Activated T-cell treated with anti-CD3 and anti-CD28 coated beads, Interleukin-2, amount 50 U/mL, for 1 hour (primary cell): Measurements from ENCODE around the gene SIK3.
A peak's percentile ranks its signal among the peaks of the same experiment; 100 is the strongest.
"Not testable (repeated sequence)": the region's sequence is repeated elsewhere in the genome, so short reads cannot be mapped to it uniquely, and the experiment has no call there.

ENCODE experiments used
- DNase-seq: peaks from one replicate; pipeline ENCODE4 v3.0.0-alpha.2; 2020

The SIK3 gene

DNA sequence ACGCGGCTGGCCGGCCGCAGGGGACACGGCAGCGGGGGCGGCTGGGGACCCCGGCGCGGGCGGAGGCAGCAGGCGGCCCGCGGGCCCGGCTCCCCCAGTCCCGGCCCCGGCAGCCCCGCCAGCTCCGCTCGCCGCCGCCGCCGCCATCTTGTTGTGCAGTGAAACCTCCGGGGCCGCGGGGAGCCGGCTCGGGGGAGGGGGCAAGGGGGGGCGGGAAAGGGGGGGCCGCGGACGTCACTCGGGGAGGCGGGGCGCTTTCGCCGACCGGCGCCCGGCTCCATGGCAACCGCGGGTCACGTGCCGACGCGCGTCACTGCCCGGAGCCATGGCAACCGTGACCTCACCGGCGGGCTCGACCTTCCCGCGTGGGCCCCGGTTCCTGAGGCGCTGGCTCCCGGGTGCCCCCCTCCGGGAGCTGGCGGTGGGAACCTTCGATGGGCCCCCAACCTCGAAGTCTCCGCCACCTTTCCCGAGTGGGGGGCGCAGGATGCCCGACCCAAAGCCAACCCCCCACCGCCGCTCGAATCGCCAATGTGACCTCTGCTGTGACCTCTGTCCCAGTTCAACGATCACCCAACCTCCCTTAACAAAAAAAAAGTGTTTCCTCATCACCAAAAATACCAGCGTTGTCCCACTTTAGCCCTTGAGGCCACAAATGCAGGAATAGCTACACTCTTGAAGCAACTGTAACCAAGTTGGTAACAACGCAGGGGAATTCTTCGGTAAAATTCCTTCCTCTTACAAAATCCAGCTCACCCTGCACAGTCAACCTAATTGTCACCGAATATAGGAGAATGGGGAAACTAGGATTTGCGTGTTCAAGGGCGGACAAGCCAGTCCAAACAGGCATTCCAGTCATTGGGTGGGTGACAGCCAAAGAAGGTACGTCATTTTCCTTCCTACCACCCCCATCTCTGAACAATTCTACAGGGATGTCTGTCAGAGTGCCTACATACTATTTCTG is at the start of gene SIK3:
TSS of gene SIK3 (minus strand) at position 160 of the 964 bp plus-strand sequence. CDS start at position 147, 13 bp downstream.
- DNase-seq = peak; percentile 97

DNA sequence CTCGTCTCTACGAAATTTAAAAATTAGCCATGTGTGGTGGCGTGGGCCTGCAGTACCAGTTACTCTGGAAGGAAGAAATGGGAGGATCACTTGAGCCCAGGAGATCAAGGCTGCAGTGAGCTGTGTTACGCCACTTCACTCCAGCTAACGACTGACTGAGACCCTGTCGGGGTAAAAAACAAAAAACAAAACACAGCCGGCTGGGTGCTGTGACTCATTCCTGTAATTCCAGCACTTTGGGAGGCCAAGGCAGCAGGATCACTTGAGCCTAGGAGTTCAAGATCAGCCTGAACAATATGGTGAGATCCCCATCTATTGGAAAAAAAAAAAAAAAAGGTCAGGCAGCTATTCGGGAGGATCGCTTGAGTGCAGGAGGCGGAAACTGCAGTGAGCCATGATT is 48.3 kb upstream of the SIK3 start:
- no peak for DNase-seq

DNA sequence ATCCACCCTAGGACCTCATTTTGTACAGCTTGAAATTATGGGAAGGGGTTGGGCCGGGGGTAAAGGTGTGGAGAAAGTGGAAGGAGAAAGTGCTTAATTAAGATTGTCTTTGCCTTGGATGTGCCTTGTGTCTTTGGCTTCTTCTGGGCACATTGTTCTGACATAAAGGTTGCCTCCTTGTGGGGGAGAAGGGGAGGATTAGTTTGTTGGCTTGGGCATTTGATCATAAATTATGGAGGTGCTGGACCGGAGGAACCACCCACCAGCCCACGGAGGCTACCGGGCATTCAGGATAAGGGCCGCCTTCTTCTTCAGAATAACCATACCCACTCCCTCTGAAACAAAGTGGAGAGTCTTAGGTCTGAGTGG is 47.1 kb upstream of the SIK3 start:
- no peak for DNase-seq

DNA sequence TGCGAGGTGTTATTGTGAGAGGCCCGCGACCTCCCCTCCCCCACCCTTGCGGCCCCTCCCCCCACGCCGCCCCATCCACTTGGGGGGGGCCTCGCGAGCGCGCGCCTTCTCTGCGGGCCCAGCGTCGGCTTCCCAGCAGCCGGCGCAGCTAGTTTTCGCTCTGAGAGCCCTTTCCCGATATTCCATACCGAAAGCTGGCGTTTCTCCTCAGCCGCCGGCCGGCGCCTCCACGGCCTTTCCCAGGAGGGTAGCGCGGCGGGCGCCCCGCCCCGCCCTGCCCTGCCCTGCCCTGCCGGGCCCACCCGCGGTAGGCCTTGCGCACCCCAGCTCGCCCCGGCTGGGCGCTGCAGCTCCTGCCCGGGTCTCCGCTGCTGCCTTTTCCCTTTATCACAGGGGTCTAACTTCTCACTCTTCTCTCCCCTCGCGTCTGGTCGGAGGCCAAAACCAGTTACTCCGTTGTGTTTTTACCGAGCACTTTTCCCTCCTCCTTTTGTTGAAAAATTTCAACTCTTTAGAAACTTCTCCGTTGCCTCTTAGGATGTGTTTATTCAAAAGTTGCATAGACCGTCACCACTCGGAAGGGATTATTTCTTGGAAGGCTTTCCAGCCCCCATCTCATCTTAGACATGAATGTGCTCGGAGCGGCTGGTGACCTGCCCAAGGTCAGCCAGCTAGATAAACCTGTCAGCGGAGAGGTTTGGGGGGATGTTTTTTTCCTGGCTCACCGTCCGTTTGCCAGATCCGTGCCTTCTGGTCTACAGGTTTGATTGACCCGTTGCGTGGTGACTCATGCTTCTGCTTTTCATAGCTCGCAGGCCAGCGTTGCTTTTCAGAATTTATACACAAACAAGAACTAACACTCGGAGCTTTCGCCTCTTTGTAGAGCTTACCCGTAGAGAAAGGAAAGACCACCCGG is 46.5 kb upstream of the SIK3 start:
- DNase-seq = peak; percentile 31

DNA sequence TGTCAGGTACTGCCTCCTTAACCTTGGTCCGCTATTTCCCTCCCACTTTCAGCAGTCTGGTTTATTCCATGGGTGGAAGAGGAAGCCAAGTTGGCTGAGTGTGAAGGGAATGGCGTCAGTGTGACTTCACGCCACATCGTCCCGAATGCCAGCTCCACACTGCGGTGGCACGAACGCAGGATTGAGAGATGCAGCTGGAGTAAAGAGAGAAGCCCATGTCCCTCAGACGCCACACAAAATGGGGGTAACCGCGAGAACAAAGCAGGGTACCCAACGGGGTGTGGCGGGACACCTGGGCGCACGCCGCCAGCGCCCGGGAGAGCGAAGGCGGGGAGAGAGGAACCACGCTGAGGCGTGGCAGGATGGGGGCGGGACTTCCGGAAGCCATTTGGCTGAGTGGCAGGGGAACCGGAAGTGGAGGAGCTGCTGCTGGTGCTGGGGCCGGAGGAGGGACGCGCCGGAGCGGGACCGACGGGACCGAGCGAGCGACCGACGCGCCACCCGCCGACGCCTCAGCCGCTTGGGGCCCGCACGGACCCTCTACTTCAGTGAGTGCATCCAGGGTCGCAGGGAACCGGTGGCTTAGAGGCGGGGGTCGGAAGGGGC is 45.7 kb upstream of the SIK3 start, which contains the start of gene PAFAH1B2:
TSS of gene PAFAH1B2 (plus strand) at position 417 of the 606 bp plus-strand sequence. CDS start 8,161 bp downstream, outside the sequence.
- DNase-seq = peak; percentile 93

DNA sequence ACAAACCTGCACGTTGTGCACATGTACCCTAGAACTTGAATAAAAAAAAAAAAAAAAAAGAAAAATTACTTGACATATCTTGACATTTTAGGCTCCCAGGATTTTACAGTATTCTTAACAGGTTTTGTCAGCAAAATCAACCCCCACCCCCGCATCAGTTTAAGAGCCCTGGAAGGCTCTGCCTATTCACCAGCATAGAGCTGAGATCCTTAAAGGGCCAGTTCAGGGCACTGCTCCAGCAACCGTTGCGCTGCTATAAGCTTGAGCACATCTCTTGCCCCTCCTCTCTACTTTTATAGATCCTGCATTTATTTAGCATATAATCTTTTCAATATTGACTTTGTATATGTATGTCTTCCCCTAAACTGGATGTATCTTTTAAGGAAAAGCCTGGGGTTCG is 45.2 kb upstream of the SIK3 start:
- peak; percentile 22 for DNase-seq

DNA sequence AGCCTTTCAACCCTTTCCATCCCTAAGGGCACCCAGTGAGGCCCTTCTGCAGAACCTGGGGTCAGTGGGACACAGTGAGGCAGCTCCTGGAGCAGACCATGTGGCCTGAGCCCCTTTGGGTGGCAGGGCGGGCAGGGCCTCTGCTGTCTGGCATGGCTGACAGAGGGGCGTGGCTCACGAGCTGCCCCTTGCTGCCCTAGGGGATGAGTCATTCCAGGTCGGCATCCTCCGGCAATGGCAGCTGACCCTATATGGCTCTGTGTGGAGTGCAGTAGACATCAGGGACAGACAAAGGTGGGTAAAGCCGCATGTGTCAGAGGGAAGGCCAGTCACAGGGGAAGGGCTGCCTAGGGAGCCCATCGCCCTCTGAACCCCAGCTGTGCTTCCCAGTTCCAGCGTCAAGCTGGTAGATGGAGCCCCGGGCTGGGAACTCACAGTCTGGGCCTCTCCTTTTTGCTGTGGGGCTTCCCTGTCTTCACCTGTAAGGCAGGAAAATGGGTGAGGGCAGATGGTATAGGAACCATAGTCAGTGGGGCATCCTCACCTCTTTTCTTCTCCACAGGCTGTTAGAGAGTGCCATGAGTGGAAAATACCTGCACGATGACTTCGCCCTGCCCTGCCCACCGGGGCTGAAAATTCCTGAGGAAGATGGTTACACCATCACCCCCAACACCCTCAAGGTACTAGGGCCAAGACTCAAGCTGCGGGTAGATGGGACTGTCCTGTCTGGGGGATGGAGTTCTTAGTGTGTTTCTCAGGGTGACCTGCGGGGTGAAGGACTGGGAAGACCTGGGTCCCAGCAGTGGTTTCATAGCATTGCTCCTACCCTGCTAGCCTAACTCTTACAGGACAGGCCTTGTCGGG is 39.2 kb upstream of the SIK3 start:
- DNase-seq = not testable (repeated sequence)

DNA sequence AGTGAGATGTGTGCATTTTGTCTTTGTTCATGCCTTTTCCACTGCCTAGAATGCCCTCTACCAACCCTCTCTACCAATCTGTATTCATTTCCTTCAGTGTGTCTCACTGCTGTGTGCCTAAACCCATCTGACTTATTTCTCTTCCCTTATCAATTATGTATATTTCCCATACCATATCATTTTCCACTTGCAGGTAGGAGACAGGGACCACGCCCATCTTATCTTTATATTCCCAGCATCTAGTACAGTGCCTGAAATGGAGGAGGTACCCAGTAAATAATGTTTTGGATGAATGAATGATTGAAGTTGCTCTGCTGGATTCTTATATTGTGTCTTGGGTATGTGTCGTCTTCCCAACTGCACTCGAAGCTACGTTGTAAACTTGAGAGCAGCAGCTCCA is 36.8 kb upstream of the SIK3 start:
- DNase-seq = not testable (repeated sequence)

DNA sequence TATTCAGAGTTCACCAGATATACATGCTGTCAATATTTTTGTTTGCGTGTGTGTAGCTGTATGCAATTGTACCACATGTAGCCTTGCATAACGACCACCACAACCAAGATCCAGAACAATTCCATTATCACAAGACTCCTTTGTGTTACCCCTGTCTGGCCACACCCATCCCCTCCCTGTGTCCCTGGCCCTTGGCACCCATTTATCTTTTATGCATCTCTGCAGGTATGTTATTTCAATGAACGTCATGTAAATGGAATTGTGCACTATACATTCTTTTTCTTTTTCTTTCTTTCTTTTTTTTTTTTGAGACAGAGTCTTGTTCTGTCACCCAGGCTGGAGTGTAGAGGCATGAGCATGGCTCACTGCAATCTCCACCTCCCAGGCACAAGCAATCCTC is 36.2 kb upstream of the SIK3 start:
- no peak for DNase-seq

DNA sequence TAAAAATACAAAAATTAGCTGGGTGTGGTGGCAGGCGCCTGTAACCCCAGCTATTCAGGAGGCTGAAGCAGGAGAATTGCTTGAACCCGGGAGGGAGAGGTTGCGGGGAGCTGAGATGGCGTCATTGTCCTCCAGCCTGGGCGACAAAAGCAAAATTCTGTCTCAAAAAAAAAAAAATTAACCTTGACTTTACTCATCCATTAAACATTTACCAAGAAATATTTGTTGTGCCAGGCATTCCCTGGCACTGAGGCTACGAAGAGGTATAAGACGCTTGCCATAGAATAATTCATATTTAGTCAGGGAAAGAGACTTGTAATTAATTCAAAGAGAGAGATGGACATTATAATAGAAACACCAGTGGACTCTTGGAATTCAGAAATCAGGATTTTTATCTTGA is 32.7 kb upstream of the SIK3 start:
- no peak for DNase-seq

DNA sequence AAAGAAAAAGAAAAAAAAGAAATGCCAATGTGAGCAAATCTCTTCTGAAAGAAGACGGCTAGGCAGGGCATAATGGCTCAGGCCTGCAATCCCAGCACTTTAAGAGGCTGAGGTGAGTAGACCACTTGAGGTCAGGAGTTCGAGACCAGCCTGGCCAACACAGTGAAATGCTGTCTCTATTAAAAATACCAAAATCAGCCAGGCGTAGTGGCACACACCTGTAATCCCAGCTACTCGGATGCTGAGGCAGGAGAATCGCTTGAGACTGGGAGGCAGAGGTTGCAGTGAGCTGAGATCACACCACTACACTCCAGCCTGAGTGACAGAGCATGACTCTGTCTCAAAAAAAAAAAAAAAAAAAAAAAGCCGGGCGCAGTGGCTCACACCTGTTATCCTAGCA is 32.2 kb upstream of the SIK3 start:
- not testable (repeated sequence) for DNase-seq

DNA sequence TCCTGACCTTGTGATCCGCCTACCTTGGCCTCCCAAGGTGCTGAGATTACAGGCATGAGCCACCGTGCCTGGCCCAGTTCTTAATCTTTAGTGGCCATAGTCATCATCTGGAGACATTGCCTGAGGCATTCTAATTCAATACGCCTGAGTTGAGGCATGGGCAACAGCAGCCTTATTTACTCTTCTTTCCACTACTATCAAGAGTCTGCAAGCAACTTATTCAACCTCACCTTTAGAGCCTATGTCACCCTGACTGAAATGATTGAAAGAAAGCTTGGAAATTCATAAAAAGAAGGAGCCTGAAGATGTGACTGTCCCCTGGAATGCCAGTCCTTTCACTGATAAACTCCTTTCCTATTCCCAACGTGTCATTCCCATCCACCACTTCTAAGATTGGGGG is 30.1 kb upstream of the SIK3 start:
- DNase-seq = no peak

DNA sequence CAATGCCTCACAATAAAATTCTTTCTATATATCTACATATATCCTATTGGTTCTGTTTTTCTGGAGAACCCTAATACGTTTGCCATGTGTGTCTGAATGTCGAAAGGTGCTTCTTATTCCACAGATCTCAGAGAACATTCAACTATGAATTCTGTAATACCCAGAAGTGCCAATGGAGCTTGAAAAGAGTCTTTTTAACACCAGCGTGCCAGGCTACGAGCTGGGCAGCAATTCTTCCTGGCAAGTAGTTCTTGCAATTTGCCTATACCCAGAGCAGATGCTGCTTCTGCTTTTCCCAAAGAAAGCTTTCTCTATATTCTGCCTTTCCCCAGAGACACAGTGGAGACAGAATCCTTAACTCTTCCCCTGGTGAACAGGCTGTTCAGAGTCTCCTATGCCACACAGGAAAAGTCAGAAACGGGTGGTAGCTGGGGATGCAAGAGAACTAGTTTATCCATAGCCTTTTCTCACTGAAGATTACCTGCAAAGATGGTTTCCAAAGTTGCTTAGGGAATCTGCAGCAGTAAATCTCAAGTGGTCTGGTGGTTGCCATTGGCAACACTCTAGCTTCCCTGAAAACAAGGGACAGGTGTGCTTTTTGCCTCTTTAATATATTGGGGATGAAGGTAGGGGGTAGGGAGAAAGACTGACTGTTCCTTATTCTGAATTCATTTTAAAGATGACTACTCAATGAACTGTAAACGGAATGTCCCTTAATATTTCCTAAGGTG is 29.1 kb upstream of the SIK3 start:
- no peak for DNase-seq

DNA sequence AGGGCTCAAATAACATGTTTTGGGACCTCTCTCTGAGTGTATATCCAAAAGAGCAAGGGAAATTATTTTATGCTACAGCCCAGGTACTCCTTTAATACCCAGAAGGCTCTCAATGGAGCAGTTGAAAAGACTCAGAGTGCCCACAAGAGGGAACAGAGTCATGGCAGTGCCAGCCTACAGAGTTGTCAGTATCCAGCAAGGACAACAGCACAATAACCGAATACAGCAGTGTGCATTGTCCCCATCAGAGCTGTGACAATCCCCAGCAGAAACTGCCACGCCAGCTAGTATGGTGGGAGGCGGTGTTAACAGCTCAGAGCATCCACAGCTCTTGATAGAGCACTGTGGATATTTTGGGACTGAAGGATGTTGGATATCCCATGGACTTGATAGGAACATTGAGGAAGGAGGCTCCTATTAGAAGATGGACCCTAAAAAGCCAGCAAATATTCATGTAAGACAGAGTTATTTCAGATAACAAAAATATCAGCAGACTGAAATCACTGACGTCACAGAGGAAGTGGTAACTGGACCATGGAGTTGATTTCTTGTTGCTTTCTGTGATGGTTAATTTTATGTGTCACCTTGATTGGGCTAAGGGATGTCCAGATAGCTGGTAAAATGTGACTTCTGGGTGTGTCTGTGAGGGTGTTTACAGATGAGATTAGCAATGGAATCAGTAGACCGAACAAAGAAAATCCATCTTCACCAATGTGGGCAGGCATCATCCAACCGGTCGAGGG is 28.2 kb upstream of the SIK3 start:
- no peak for DNase-seq

DNA sequence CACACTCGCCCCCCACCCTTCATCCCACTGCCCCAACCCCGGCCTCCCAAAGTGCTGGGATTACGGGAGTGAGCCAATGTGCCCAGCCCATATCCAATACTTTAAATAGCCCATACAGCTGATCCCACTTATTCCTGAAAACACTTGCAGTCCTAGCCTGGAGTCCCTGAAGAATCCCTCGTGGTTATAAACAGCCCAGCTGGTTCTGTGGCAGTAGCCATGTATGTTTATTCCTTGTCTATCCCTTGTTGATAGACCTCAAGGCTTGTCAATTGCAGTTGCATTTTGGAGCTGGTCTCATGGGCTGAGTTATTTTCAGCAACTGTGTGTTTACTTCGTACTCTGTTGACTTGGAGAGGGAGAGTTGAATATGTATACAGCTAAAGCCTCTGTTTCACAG is 24.3 kb upstream of the SIK3 start:
- DNase-seq = no peak

DNA sequence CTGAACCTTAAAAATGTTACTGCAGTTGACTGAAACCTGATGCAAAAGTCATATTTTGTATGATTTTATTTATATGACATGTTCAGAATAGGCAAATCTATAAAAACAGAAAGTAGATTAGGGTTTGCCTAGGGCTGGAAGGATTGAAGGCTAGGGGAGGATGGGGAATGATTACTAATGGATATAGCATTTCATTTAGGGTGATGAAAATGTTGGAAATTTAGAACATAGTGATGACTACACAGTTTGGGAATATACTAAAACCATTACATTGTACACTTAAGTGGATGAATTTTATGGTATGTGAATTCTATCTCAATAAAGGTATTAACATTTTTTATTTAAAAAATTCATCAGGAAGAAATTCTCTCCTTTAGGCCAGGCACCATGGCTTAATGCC is 22.9 kb upstream of the SIK3 start:
- no peak for DNase-seq

DNA sequence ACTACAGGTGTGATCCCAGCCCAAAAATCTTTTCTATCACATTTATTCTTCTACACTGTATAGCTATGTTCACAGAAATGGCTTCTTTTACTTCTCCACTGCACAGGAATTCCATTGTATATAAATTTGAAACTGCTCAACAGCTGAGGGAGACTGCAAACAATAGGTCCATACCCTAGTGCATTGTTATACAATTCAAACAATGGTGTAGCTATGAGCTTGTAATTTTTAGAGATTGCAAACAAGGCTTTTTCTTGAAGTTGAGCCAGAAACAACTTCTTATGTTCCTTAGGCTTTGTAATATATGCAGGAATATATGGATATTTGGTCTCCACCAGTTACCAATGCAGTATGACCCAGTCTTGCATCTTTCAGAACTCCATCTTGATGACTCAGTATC is 19.5 kb upstream of the SIK3 start:
- no peak for DNase-seq

DNA sequence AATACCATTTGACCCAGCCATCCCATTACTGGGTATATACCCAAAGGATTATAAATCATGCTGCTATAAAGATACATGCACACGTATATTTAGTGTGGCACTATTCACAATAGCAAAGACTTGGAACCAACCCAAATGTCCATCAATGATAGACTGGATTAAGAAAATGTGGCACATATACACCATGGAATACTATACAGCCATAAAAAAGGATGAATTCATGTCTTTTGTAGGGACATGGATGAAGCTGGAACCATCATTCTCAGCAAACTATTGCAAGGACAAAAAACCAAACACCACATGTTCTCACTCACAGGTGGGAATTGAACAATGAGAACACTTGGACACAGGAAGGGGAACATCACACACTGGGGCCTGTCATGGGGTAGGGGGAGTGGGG is 14.7 kb upstream of the SIK3 start:
- not testable (repeated sequence) for DNase-seq

DNA sequence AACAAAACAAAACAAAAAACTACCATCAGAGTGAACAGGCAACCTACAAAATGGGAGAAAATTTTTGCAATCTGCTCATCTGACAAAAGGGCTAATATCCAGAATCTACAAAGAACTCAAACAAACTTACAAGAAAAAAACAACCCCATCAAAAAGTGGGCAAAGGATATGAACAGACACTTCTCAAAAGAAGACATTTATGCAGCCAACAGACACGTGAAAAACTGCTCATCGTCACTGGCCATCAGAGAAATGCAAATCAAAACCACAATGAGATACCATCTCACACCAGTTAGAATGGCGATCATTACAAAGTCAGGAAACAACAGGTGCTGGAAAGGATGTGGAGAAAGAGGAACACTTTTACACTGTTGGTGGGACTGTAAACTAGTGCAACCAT is 14.3 kb upstream of the SIK3 start:
- DNase-seq = not testable (repeated sequence)

DNA sequence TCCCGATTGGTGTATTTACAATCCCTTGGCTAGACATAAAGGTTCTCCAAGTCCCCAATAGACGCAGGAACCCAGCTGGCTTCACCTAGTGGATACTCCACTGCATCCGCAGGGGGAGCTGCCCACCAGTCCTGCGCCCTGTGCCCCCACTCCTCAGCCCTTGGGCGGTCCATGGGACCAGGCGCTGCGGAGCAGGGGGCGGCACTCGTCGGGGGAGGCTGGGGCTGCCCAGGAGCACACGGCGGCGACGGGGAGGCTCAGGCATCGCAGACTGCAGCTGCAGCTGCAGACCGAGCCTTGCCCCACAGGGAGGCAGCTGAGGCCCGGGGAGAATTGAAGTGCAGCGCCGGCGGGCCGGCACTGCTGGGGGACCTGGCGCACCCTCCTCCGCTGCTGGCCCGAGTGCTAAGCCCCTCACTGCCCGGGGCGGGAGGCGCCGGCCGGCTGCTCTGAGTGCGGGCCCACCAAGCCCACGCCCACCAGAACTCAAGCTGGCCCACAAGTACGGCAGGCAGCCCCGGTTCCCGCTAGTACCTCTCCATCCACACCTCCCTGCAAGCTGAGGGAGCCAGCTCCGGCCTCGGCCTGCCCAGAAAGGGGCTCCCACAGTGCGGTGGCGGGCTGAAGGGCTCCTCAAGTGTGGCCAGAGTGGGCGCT is 12.2 kb upstream of the SIK3 start:
- no peak for DNase-seq
